ENCODE data around the gene CIAO1.
"Not testable (repeated sequence)": the region's sequence is repeated elsewhere in the genome, so short reads cannot be mapped to it uniquely, and the experiment has no call there.

Gene CIAO1

GRCh38 chr2:96265840-96266679 lies at the start of gene CIAO1, which contains the start of gene TMEM127:
Gene CIAO1, plus strand, starts transcription at chr2:96266225. Its CDS starts 126 bp downstream, at chr2:96266351.
Gene TMEM127, minus strand, starts transcription at chr2:96265997. Its CDS starts 616 bp downstream, at chr2:96265381.
- peaks cover 22% of the 10 kb centered on the region for H3K4me1 Mint-ChIP-seq
- H3K36me3 Mint-ChIP-seq (ENCODE audit: low read depth): peaks cover 27% of the 10 kb centered on the region
- peak within 1 kb of the TSS; percentile 82 to 97 (median 93) for H3K27ac Mint-ChIP-seq
- no peaks in the 10 kb centered on the region for H3K27me3 Mint-ChIP-seq (ENCODE audit: low read depth)
- TF ChIP-seq CTCF (IDR thresholded peaks at IDR 0.05; ENCODE audit: unreplicated experiment in 3 of 3): peak; percentile 23 to 51 (median 38)
- H3K9me3 Mint-ChIP-seq: no peaks in the 10 kb centered on the region
- H3K4me3 Mint-ChIP-seq: peak within 1 kb of the TSS; percentile 97 to 100 (median 97)

- Mint-ChIP-seq H3K4me3 (no peak overlapping the region), H3K4me1 (no peaks in the 10 kb centered on the region), H3K36me3 (ENCODE audit: low read depth) (peaks cover 7% of the 10 kb centered on the region), H3K27me3 (ENCODE audit: low read depth) (no peaks in the 10 kb centered on the region), H3K9me3 (no peaks in the 10 kb centered on the region), H3K27ac (no peak overlapping the region)
- no peak for TF ChIP-seq CTCF (IDR thresholded peaks at IDR 0.05; ENCODE audit: unreplicated experiment in 3 of 3)
Observed at GRCh38 chr2:96218508-96219131, 47.4 kb upstream of the CIAO1 start.

GRCh38 chr2:96219959-96220358 lies 46.1 kb upstream of the CIAO1 start:
- H3K36me3 Mint-ChIP-seq (ENCODE audit: low read depth); H3K27ac Mint-ChIP-seq; H3K4me1 Mint-ChIP-seq; H3K4me3 Mint-ChIP-seq; H3K27me3 Mint-ChIP-seq (ENCODE audit: low read depth); H3K9me3 Mint-ChIP-seq: not testable (repeated sequence)

- H3K4me1 Mint-ChIP-seq; H3K4me3 Mint-ChIP-seq; H3K27me3 Mint-ChIP-seq (ENCODE audit: low read depth); H3K9me3 Mint-ChIP-seq; H3K36me3 Mint-ChIP-seq (ENCODE audit: low read depth); H3K27ac Mint-ChIP-seq: not testable (repeated sequence)
Observed at GRCh38 chr2:96221106-96221505, 44.9 kb upstream of the CIAO1 start.

GRCh38 chr2:96225016-96225533 lies 41.0 kb upstream of the CIAO1 start:
- Mint-ChIP-seq H3K4me3 (no peak overlapping the region), H3K27ac (no peak overlapping the region), H3K4me1 (no peaks in the 10 kb centered on the region), H3K36me3 (ENCODE audit: low read depth) (no peaks in the 10 kb centered on the region), H3K27me3 (ENCODE audit: low read depth) (no peaks in the 10 kb centered on the region), H3K9me3 (no peaks in the 10 kb centered on the region)
- no peak for TF ChIP-seq CTCF (IDR thresholded peaks at IDR 0.05; ENCODE audit: unreplicated experiment in 3 of 3)

GRCh38 chr2:96231316-96231715 lies 34.7 kb upstream of the CIAO1 start:
- no peak for TF ChIP-seq CTCF (IDR thresholded peaks at IDR 0.05; ENCODE audit: unreplicated experiment in 3 of 3)
- Mint-ChIP-seq H3K4me1 (no peaks in the 10 kb centered on the region), H3K36me3 (ENCODE audit: low read depth) (no peaks in the 10 kb centered on the region), H3K27ac (no peak overlapping the region), H3K27me3 (ENCODE audit: low read depth) (no peaks in the 10 kb centered on the region), H3K4me3 (no peak overlapping the region), H3K9me3 (no peaks in the 10 kb centered on the region)

Measured in nephron (organoid).